Kidney epithelial cell (primary cell): ENCODE data around the gene ZDHHC8. TPM values are rescaled to one million over a fixed set of nuclear protein-coding genes. Genes with fewer than 3 reads are reported as not detected.

Source experiments
- DNase-seq: peaks from one replicate; pipeline ENCODE4 v3.0.0-alpha.2; 2010; ENCODE audit warnings: low read depth
- H3K27me3 ChIP-seq: 2 replicates; pipeline ENCODE4 v1.6.0; 2011; ENCODE audit warnings: low read length; ENCODE audit not compliant: control insufficient read depth, insufficient read depth
- H3K36me3 ChIP-seq: 2 replicates; pipeline ENCODE4 v1.5.1; 2011; ENCODE audit warnings: low read length; ENCODE audit not compliant: control insufficient read depth, insufficient read depth
- H3K4me3 ChIP-seq: 2 replicates; pipeline ENCODE4 v1.5.1; 2011; ENCODE audit warnings: low read depth, mild to moderate bottlenecking, control low read depth, low read length
- CTCF ChIP-seq: IDR thresholded peaks from 2 replicates; pipeline ENCODE4 v1.5.1; 2011; ENCODE audit warnings: mild to moderate bottlenecking, moderate library complexity, low read length, control low read depth, inconsistent platforms; ENCODE audit not compliant: insufficient read depth, poor library complexity, severe bottlenecking
- total RNA-seq: library from RNA; depleted of rRNA; stranded (reverse); fragments of >200 nt; gene quantifications from 2 replicates; pipeline ENCODE4 v1.2.3, GENCODE V29; 2015

Gene ZDHHC8
- total RNA-seq, 1 donor from 2014 or later: 26.9 TPM

- Histone ChIP-seq H3K4me3 (no peak overlapping the region), H3K27me3 (no peaks in the 10 kb centered on the region), H3K36me3 (no peaks in the 10 kb centered on the region)
- TF ChIP-seq CTCF: no peak
- no peak for DNase-seq
These were observed 7.3 kb downstream of the ZDHHC8 start for GRCh38 chr22:20138868-20139267.

- TF ChIP-seq CTCF: no peak
- DNase-seq: no peak
These were observed 7.9 kb downstream of the ZDHHC8 start for GRCh38 chr22:20139391-20140106.

GRCh38 chr22:20140107-20140445 lies 8.5 kb downstream of the ZDHHC8 start:
- no peaks in the 10 kb centered on the region for H3K36me3 ChIP-seq
- no peaks in the 10 kb centered on the region for H3K27me3 ChIP-seq
- no peak for DNase-seq
- no peak overlapping the region for H3K4me3 ChIP-seq
- TF ChIP-seq CTCF: no peak

More at GRCh38 chr22:20139391-20140106, 7.9 kb downstream of the ZDHHC8 start:
- Histone ChIP-seq H3K36me3 (no peaks in the 10 kb centered on the region), H3K27me3 (no peaks in the 10 kb centered on the region), H3K4me3 (no peak overlapping the region)

GRCh38 chr22:20140521-20140964 lies 8.9 kb downstream of the ZDHHC8 start:
- Histone ChIP-seq H3K27me3 (no peaks in the 10 kb centered on the region), H3K36me3 (no peaks in the 10 kb centered on the region), H3K4me3 (no peak overlapping the region)
- DNase-seq: no peak
- no peak for TF ChIP-seq CTCF

- DNase-seq: peak; percentile 75
These were observed 9.8 kb downstream of the ZDHHC8 start for GRCh38 chr22:20141186-20142077.

More at GRCh38 chr22:20141186-20142077, 9.8 kb downstream of the ZDHHC8 start:
- H3K27me3 ChIP-seq: no peaks in the 10 kb centered on the region
- TF ChIP-seq CTCF: no peak
- H3K4me3 ChIP-seq: no peak overlapping the region
- no peaks in the 10 kb centered on the region for H3K36me3 ChIP-seq
